Measurements from ENCODE around the gene ALK.

The ALK gene

GRCh38 chr2:29620890-29621289 is 300.5 kb downstream of the ALK start:
- H3K9ac ChIP-seq (ENCODE audit: low read depth, low read length) = no peak overlapping the region
- no peaks in the 10 kb centered on the region for H3K36me3 ChIP-seq (ENCODE audit: insufficient read depth, low read length)
- no peaks in the 10 kb centered on the region for H3K4me1 ChIP-seq (ENCODE audit: insufficient read depth, low read length)
- no peaks in the 10 kb centered on the region for H3K9me3 ChIP-seq (ENCODE audit: control insufficient read depth, insufficient read depth, low read length)

- no peaks in the 10 kb centered on the region for H3K9me3 ChIP-seq (ENCODE audit: control insufficient read depth, insufficient read depth, low read length)
- no peaks in the 10 kb centered on the region for H3K36me3 ChIP-seq (ENCODE audit: insufficient read depth, low read length)
- H3K9ac ChIP-seq (ENCODE audit: low read depth, low read length) = no peak overlapping the region
- H3K4me1 ChIP-seq (ENCODE audit: insufficient read depth, low read length) = no peaks in the 10 kb centered on the region
These were observed 301.7 kb downstream of the ALK start for GRCh38 chr2:29619689-29620088.

GRCh38 chr2:29618024-29618423 is 303.4 kb downstream of the ALK start:
- H3K4me1 ChIP-seq (ENCODE audit: insufficient read depth, low read length) = no peaks in the 10 kb centered on the region
- H3K9ac ChIP-seq (ENCODE audit: low read depth, low read length) = no peak overlapping the region
- no peaks in the 10 kb centered on the region for H3K36me3 ChIP-seq (ENCODE audit: insufficient read depth, low read length)
- H3K9me3 ChIP-seq (ENCODE audit: control insufficient read depth, insufficient read depth, low read length) = no peaks in the 10 kb centered on the region

- H3K36me3 ChIP-seq (ENCODE audit: insufficient read depth, low read length) = no peaks in the 10 kb centered on the region
- no peaks in the 10 kb centered on the region for H3K9me3 ChIP-seq (ENCODE audit: control insufficient read depth, insufficient read depth, low read length)
- H3K4me1 ChIP-seq (ENCODE audit: insufficient read depth, low read length) = no peaks in the 10 kb centered on the region
- no peak overlapping the region for H3K9ac ChIP-seq (ENCODE audit: low read depth, low read length)
These were observed 304.0 kb downstream of the ALK start for GRCh38 chr2:29617351-29617750.

- Histone ChIP-seq H3K36me3 (ENCODE audit: insufficient read depth, low read length) (no peaks in the 10 kb centered on the region), H3K9me3 (ENCODE audit: control insufficient read depth, insufficient read depth, low read length) (no peaks in the 10 kb centered on the region), H3K9ac (ENCODE audit: low read depth, low read length) (no peak overlapping the region), H3K4me1 (ENCODE audit: insufficient read depth, low read length) (no peaks in the 10 kb centered on the region)
These were observed 304.8 kb downstream of the ALK start for GRCh38 chr2:29616569-29616968.

- no peaks in the 10 kb centered on the region for H3K4me1 ChIP-seq (ENCODE audit: insufficient read depth, low read length)
- no peak overlapping the region for H3K9ac ChIP-seq (ENCODE audit: low read depth, low read length)
- no peaks in the 10 kb centered on the region for H3K9me3 ChIP-seq (ENCODE audit: control insufficient read depth, insufficient read depth, low read length)
- no peaks in the 10 kb centered on the region; the same call in 1 of the 2 replicates for H3K36me3 ChIP-seq (ENCODE audit: insufficient read depth, low read length)
These were observed 305.5 kb downstream of the ALK start for GRCh38 chr2:29615841-29616240.

- H3K9ac ChIP-seq (ENCODE audit: low read depth, low read length) = no peak overlapping the region
- no peaks in the 10 kb centered on the region for H3K4me1 ChIP-seq (ENCODE audit: insufficient read depth, low read length)
- no peaks in the 10 kb centered on the region for H3K9me3 ChIP-seq (ENCODE audit: control insufficient read depth, insufficient read depth, low read length)
- no peaks in the 10 kb centered on the region; the same call in 1 of the 2 replicates for H3K36me3 ChIP-seq (ENCODE audit: insufficient read depth, low read length)
These were observed 306.2 kb downstream of the ALK start for GRCh38 chr2:29615183-29615582.

GRCh38 chr2:29614295-29614830 is 307.0 kb downstream of the ALK start:
- no peaks in the 10 kb centered on the region; the same call in 1 of the 2 replicates for H3K36me3 ChIP-seq (ENCODE audit: insufficient read depth, low read length)
- H3K9ac ChIP-seq (ENCODE audit: low read depth, low read length) = no peak overlapping the region
- no peaks in the 10 kb centered on the region for H3K9me3 ChIP-seq (ENCODE audit: control insufficient read depth, insufficient read depth, low read length)
- H3K4me1 ChIP-seq (ENCODE audit: insufficient read depth, low read length) = no peaks in the 10 kb centered on the region

GRCh38 chr2:29613792-29614266 is 307.6 kb downstream of the ALK start:
- no peaks in the 10 kb centered on the region for H3K4me1 ChIP-seq (ENCODE audit: insufficient read depth, low read length)
- no peaks in the 10 kb centered on the region; the same call in 1 of the 2 replicates for H3K36me3 ChIP-seq (ENCODE audit: insufficient read depth, low read length)
- H3K9me3 ChIP-seq (ENCODE audit: control insufficient read depth, insufficient read depth, low read length) = no peaks in the 10 kb centered on the region
- no peak overlapping the region for H3K9ac ChIP-seq (ENCODE audit: low read depth, low read length)

GRCh38 chr2:29613067-29613466 is 308.3 kb downstream of the ALK start:
- Histone ChIP-seq H3K9me3 (ENCODE audit: control insufficient read depth, insufficient read depth, low read length) (no peaks in the 10 kb centered on the region), H3K9ac (ENCODE audit: low read depth, low read length) (no peak overlapping the region), H3K4me1 (ENCODE audit: insufficient read depth, low read length) (no peaks in the 10 kb centered on the region), H3K36me3 (ENCODE audit: insufficient read depth, low read length) (no peaks in the 10 kb centered on the region; the same call in 1 of the 2 replicates)

- Histone ChIP-seq H3K4me1 (ENCODE audit: insufficient read depth, low read length) (no peaks in the 10 kb centered on the region), H3K9ac (ENCODE audit: low read depth, low read length) (no peak overlapping the region), H3K9me3 (ENCODE audit: control insufficient read depth, insufficient read depth, low read length) (no peaks in the 10 kb centered on the region)
These were observed 308.8 kb downstream of the ALK start for GRCh38 chr2:29612568-29612967.

GRCh38 chr2:29611850-29612249 is 309.5 kb downstream of the ALK start:
- Histone ChIP-seq H3K36me3 (ENCODE audit: insufficient read depth, low read length) (no peaks in the 10 kb centered on the region; the same call in 1 of the 2 replicates), H3K9me3 (ENCODE audit: control insufficient read depth, insufficient read depth, low read length) (no peaks in the 10 kb centered on the region), H3K9ac (ENCODE audit: low read depth, low read length) (no peak overlapping the region), H3K4me1 (ENCODE audit: insufficient read depth, low read length) (peaks cover 5% of the 10 kb centered on the region; the same call in 1 of the 2 replicates)

More at GRCh38 chr2:29612568-29612967, 308.8 kb downstream of the ALK start:
- H3K36me3 ChIP-seq (ENCODE audit: insufficient read depth, low read length) = no peaks in the 10 kb centered on the region; the same call in 1 of the 2 replicates

- H3K4me1 ChIP-seq (ENCODE audit: insufficient read depth, low read length) = peaks cover 8% of the 10 kb centered on the region; the same call in 1 of the 2 replicates
- H3K9me3 ChIP-seq (ENCODE audit: control insufficient read depth, insufficient read depth, low read length) = no peaks in the 10 kb centered on the region
- H3K36me3 ChIP-seq (ENCODE audit: insufficient read depth, low read length) = no peaks in the 10 kb centered on the region; the same call in 1 of the 2 replicates
- no peak overlapping the region for H3K9ac ChIP-seq (ENCODE audit: low read depth, low read length)
These were observed 310.1 kb downstream of the ALK start for GRCh38 chr2:29611261-29611660.

GRCh38 chr2:29610569-29610968 is 310.8 kb downstream of the ALK start:
- no peaks in the 10 kb centered on the region; the same call in 1 of the 2 replicates for H3K36me3 ChIP-seq (ENCODE audit: insufficient read depth, low read length)
- H3K9me3 ChIP-seq (ENCODE audit: control insufficient read depth, insufficient read depth, low read length) = no peaks in the 10 kb centered on the region
- H3K9ac ChIP-seq (ENCODE audit: low read depth, low read length) = no peak overlapping the region
- H3K4me1 ChIP-seq (ENCODE audit: insufficient read depth, low read length) = peaks cover 8% of the 10 kb centered on the region; the same call in 1 of the 2 replicates

- Histone ChIP-seq H3K4me1 (ENCODE audit: insufficient read depth, low read length) (peaks cover 29% of the 10 kb centered on the region), H3K9me3 (ENCODE audit: control insufficient read depth, insufficient read depth, low read length) (no peaks in the 10 kb centered on the region), H3K36me3 (ENCODE audit: insufficient read depth, low read length) (no peaks in the 10 kb centered on the region; the same call in 1 of the 2 replicates), H3K9ac (ENCODE audit: low read depth, low read length) (no peak overlapping the region)
These were observed 314.4 kb downstream of the ALK start for GRCh38 chr2:29607038-29607420.
